Keratinocyte (primary cell): ENCODE measurements around the gene GATD1.

Experiments
- CTCF ChIP-seq, 3 experiments: IDR thresholded peaks in 1 of 3; conservative IDR thresholded peaks in 1 of 3; optimal IDR thresholded peaks in 1 of 3; 2 replicates in 2 of 3; 3 replicates in 1 of 3; pipeline versions ENCODE3 to v1.5.1; 2011; ENCODE audit warnings: low read length in 3 of 3, mild to moderate bottlenecking in 3 of 3, moderate library complexity in 2 of 3, control low read depth in 1 of 3, inconsistent platforms in 1 of 3; ENCODE audit not compliant: insufficient read depth in 2 of 3; ENCODE audit errors: extremely low read depth in 1 of 3
- EZH2 ChIP-seq: IDR thresholded peaks from one replicate; pipeline ENCODE4 v1.6.1; 2012; ENCODE audit warnings: inconsistent platforms, mild to moderate bottlenecking, low read length, moderate library complexity

GRCh38 chr11:769887-770641 is 7.2 kb downstream of the GATD1 start:
- TF ChIP-seq CTCF (optimal IDR thresholded peaks at IDR 0.05 in 1 of 3, IDR thresholded peaks at IDR 0.05 in 1 of 3, conservative IDR thresholded peaks at IDR 0.05 in 1 of 3; ENCODE audit: extremely low read depth in 1 of 3, insufficient read depth in 2 of 3, low read length in 3 of 3), result no peak
- TF ChIP-seq EZH2, result no peak
